M059J (cell line): ENCODE results near the gene MINDY4. TPM values are rescaled to one million over a fixed set of nuclear protein-coding genes. Genes with fewer than 3 reads are reported as not detected.

ENCODE experiments used
- DNase-seq: peaks from one replicate; pipeline ENCODE4 v3.0.0-alpha.2; 2012; ENCODE audit warnings: low read depth
- total RNA-seq: library from RNA; depleted of rRNA; stranded (reverse); fragments of >200 nt; shearing (Covaris generic); gene quantifications from 2 replicates; pipeline ENCODE4 v1.2.3, GENCODE V29; 2014

MINDY4 gene
- total RNA-seq, 1 experiment from 2014 or later, result 1.8 TPM

DNA sequence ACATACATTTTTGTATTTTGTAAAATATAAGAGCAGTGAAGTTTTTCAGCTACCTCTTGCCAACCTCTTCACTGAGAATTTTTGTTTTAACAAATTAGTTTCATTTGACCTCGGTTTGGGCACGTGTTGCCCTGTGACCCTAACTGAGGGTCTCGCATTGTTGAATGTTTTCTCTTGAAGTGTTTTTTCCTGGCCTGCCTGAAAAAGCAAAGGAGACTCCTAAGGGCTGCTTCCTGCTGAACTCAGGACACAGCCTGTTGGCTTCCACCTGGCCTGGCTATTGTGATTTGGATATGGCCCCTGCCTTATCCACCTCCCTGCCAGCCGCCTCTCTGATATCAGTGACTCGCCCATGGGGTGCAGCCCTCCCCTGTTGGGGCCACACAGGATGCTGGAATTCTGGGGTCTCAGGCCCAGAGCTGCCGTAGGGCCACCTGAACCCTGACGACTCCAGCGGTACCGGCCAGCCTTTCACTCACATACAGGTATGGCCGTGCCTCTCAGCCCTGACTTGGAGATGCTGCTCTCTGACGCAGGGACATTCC is 81.6 kb downstream of the MINDY4 start:
- no peak for DNase-seq

DNA sequence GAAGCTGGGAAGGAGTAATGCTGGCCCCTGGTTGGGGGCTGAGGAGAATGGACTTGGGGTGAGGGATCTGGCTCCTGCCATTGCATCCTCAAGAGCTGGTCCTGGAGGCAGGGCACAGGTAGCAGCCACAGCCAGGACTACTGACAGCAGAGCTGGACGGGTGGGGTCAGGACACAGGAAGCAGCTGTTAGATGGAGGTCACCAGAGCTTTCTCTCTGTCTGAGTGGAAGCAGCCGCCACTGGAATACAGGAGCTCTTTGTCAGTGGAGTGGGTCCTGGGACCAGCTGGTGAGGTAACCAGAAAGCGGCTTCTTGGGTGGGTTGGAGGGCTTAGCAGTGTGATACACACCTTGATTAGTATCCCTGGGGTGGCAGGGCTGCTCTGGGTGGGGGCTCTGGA is 82.4 kb downstream of the MINDY4 start:
- DNase-seq, result no peak

DNA sequence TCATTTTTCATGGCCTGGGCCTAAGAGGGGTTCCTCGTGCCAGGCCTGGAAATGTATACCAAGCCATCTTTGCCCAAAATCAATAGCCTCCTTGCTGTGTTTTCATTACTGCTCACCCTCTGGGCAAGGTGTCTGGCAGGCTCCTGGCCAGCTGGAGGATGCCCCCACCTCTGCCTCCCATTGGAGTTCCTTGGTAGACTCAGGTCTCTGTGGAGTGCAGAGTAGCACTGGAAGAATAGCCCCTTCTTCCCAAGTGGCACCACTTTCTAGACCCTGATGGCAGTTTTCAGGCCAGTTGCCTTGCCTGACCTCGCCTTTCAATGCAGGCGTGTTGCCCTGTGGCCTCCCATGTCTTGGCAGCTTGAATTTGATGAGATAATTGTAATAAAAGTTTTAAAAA is 84.7 kb downstream of the MINDY4 start:
- no peak for DNase-seq

DNA sequence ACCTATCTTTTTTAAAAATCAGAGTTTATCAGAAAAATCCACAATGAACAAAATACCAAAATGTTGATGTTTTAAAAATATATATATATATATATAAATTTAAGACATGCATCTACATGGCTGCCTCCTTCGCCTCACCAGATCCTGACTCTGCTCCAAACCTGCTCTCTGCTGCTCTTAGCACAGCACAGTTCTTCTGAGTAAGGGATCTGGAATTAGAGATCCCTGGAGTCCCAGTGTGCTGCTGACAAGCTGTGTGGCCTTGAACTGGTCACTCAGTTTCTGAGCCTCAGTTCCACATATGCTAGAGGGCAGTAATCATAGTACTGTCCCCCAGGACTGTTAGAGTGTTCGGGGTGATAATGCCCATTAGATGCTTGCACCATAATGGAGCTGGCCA is 87.4 kb downstream of the MINDY4 start:
- DNase-seq, result no peak

DNA sequence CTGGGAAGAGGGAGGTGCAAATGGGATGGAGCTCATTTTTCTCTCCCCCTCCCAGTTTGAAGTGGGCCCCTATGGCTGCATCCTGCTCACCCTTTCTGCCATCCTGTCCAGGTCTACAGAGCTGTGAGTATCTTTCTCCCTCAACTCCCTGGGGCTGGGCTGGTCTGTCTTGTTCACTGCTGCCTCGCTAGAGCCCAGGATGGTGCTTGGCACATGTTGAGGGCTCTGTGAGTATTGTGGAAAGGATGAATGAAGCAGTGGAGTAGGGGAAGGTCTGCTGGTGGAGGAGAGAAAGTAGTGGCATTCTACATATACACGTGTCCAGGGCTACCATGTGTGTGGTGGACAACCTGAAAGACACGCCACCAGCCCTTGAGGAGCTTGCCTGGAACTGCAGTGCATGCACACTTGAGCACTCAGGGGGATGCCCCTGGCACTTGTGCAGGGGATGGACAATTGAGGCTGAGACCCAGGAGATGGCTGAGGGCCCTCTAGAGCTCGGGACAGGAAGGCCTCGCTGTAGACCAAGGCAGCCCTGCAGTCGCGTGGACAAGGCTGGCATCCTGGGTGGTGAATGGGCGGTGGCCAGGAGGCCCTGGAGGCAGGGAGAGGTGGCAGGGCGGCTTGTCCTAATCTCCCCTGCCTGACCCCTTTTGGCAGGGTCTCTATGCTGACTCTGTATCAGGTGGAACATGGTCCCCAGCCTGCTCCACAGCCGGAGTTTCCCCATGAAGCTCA is 88.2 kb downstream of the MINDY4 start:
- DNase-seq, result no peak

DNA sequence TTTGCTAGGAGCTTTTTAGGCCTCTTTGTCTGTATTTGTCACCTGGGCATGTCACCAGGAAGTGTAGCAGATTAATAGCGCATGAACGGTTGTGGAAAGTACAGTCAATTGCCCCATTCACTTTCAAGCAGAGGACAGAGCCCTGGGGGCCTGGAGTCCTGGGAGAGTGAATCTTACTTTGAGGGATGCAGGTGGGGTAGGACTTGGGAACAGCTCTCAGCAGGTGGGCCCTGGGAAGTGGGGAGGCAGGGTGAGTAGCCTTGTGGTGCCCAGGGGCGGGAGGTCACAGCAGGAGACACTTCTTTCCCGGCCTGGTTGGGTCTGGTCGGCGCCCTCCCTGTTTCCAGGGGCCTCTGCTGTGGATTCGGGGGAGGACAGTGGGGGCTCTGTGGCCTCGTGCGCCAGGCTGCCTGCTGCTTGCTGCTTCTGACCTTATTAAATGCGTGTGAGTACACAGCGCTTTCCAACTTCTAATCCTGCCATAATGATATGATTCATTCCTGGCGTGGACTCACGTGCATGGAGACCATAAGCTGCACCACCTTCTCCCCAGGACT is 88.8 kb downstream of the MINDY4 start:
- DNase-seq, result peak; percentile 26

DNA sequence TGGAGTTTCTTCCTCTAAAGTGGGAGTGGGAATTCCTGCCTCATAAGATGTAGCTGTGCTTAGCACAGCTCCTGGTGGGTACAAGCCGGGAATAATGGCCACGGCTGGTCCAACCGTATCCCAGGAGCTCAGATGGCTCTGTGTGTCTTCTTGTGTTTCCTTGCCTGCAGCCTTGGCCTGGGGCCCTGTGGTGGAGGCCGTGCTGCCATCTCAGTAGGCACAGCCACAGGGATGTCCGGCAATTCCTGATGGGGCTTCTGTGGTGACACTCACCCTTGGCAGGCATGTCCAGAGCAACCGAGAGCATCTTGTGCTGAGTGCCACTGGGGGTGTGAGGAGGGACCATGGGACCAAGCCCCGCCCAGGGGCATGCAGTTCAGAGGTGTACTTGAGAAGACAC is 90.4 kb downstream of the MINDY4 start:
- no peak for DNase-seq

DNA sequence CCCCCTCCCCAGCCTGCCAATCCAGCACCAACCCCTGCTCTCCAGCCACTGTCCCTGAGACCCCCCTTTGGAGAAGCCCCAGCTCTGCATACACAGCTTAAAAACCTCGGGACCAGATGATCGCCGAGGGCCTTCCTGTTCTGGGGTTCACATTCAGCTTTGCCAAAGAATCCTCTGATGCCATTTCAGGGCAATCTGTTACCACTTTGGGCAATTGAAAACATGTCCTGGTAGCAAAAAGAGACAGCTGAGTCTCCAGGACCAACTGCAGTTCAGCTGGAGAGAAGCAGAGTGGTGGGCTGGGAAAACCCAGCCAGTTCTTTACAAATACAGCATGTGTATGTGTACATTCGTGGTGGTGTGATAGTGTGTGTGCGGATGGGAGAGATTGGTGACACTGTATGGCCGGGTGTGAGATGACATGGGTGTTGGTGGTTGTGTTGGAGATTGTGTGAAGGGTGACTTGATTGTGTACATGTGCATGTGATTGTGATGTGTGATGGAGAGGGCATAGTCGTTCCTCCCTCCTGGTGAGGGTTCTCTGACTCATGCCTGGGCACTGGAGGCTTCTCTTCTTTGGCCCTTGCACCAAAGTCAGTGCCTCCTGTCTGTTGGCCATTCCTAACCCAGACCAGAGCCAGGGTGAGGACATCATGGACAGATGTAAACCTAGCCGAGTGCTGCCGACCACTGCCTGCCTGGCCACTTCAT is 91.9 kb downstream of the MINDY4 start:
- no peak for DNase-seq

DNA sequence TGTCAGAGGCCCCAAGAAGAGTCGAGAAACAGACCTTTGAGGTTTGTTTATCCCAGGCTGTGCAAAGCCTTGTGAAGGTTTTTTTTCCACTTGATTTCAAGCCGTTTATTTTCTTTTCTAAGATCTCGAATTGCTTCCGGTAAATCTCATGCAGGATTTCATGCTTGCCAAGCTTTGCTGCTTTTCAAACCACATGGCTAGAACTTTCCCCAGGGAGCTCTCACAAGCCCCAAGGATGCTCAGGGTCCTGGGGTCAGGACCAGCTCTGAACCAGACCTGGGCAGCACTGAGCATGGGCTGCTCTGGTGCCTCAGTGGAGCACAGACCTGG is 92.5 kb downstream of the MINDY4 start:
- DNase-seq, result no peak

DNA sequence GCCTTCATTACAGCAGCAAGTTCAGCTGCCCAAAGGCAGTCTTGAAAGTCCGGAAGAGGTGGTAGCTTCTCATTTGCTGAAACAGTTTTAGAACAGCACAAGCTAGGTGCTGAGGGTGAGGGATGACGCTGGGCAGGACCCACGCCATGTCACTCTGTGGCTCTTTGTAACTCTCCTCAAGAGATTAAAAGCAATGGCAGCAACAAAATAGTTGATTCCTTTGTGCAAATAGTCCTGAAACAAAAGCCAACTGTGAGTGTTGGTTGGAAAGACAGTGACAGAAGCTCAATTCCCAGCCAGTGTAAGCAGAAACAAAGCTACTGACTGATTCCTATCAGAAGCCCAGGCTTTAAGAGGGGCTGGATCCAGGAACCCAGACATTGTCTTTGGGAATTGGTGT is 92.9 kb downstream of the MINDY4 start:
- DNase-seq, result no peak

DNA sequence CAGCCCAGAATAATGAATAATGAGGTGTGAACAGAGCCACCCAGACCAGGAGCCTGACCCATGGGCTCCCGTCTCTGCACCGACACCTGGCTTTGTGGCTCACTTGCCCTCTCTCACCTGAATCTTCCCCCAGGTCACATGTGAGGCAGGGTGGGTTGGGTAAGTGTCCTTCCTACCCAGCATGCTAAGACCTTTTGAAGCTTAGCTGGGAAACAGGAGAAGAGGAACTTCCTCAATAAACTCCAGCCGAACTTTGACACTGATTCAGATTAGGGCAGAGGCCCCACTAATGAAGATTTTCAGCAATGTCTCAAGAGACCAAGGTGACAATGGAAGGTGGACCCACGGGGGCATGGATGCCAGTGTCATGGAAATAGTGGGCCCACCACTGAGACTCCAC is 93.9 kb downstream of the MINDY4 start:
- no peak for DNase-seq

DNA sequence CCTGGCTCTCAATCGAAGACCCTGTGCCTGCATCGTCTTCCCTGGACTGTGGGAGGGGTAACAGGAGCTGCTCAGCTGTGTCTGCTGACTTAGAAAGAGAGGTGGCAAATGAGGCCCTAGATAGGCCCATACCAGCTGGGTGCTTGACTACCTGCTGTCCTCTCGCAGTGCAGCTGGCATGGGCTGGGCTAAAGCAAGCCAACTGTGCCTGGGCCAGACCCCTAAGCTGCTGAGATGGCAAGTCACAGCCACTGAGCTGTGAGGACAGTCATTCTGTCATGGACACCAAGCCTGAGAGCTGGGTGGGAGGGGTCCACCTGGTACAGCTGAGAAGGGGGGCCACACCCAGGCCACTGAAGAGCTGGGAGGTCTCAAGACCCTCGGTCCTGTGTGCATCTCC is 94.6 kb downstream of the MINDY4 start:
- DNase-seq, result no peak

DNA sequence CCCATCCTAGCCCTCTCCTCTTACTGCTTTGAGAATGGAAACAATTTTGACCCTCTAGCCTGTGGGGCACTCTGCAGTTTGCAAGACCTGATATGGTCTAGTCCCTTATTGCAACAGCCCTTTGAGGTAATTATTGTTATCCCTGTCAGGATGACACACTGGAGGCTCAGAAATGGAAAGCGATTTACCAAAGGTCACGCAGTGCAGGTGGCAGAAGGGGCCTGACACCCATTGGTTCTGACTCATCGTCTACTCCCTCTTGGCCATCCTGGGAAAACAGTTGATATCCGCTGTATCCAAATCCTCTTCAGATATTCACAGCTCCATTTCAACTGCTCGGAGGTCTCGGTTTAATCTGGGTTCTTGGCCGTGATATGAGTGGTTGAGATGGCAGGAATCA is 95.7 kb downstream of the MINDY4 start:
- DNase-seq, result no peak

DNA sequence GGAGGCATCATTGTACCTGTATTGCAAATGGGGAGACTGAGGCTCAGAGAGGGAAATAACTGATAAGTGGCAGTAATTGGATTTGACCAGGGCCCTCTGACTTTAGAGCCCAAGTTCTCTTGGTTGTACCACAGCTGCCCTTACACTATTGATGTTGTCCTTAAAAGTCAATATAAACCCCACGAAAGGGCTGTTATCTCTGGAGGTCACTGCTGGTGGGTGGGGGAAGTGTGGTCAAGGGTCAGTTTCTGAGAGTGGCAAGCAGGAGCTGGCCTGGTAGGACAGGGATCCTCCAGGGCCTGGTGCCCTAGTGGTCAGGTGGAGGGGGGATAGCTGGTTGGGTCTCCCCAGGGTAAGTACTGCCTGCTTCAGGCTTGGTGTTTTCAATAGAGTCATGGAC is 96.3 kb downstream of the MINDY4 start:
- no peak for DNase-seq

DNA sequence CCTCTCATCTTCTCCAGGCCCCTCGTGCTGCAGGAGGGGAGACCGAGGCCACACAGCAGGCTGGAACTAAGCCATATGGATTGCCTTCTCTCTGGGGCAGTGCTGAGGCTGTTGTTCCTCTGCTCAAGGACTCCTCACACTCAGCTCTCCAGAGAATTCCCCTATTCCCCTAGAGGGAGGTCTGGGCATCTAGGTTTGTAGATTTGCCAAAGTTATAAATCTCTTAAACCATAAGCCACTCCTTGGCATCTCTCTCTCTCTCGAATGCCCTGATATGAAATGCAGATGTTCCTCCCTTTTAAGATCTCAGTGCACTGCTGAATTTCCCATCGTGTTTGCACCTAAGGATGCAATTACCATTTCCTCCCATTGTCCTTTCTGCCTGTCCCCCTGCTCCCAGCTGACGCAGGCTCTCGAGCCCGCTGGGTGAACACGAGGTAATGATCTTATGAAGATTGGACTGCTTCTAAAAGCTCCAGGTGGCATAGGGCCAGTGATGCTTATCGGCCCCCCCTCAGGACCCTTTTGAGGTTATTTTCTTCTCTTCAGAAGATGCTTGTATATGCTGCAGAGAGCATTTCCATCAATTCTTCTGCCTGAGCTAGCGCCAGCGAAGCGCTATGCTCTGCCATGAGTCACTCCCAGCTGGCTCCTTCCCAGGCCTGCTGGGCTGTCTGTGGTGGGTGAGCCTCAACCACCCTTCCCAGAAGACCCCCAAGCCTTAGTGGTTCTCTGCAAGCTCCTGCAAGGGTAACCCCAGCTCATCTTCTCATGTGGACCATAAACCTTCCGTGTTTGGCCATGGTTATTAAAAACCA is 98.8 kb downstream of the MINDY4 start:
- peak; percentile 28 for DNase-seq

DNA sequence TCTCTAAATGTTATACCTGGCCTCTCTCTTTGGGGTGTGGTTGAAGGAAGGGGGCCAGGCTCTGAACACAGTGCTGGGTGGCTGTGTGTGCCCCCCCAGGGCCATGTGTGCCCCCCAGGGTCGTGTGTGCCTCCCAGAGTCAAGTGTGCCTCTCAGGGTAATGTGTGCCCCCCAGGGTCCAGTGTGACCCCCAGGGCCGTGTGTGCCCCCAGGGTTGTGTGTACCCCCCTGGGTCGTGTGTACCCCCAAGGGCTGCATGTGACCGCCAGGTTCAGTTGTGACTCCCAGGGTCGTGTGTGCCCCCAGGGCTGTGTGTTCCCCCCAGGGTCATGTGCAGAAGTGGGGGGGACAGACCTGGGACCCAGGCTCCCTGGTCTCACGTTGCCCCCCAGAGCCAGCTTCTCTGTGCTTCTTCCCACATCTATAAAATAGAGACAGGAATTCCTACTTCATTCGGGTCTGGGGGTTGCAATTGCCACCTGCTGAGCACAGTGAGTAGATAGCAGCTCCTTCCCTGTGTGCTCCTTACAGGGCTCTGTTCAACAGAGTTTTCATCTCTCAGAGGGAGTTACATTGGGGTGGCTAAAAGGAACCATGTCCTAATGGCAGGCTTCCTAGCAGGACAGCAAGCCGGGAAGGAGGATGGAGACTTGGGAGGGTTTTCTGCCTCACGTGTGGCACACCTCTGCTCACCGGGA is 99.8 kb downstream of the MINDY4 start:
- DNase-seq, result no peak

DNA sequence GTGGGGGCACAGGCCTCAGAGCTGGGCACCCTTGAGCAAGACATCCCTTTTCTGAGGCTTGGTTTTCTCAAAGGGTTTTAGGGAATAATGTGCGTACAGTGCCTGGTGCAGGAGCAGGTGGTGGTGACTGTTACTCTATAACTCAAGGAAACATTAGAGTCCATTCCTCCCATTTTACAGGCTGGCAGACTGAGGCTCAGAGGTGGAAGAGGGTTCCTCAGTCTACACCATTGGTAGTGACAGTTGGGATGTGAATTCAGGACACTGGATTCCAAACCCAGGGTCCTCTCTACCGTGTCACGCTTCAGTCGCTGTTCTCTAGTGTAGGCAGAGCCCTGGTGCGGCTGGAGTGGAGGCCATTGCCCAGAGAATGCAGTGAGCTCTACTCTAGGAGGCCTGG is 100.4 kb downstream of the MINDY4 start:
- no peak for DNase-seq

DNA sequence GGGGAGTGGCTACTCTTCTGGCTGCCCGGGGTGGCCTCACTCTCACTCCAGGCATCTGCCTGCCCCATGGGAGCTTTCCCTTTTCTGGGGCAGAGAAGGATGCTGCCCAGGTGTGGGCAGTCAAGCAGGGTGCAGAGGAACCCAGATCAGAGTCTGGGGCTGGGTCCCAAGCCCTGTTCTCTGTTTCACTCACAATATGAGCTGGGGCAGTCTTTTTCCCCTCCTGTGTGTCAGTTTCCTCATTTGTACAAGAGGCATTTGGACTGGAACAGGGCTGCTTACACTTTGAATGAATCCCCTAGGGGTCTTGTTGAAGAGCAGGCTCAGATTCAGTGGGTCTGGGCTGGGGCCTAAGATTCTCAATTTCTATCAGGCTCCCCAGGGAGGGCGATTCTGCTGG is 102.0 kb downstream of the MINDY4 start:
- DNase-seq, result no peak

DNA sequence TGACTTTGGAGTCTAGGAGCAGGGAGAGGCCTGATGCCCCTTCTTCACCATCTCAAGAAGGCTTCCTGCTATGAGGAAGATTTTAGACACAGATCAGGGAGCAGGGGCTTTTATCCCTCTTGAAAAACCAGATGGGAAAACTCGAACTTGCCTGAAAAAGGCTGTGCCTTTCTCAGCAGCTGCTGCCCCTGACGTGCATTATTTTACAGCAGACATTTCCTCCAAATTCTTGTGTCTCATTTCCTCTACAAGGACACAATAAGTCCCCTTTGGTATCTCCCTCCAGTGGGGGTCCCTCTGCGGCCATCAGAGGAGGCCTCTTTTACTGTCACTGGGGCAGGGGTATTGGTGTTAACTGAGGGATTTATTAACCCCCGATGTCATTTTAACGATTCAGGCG is 102.4 kb downstream of the MINDY4 start:
- DNase-seq, result no peak

DNA sequence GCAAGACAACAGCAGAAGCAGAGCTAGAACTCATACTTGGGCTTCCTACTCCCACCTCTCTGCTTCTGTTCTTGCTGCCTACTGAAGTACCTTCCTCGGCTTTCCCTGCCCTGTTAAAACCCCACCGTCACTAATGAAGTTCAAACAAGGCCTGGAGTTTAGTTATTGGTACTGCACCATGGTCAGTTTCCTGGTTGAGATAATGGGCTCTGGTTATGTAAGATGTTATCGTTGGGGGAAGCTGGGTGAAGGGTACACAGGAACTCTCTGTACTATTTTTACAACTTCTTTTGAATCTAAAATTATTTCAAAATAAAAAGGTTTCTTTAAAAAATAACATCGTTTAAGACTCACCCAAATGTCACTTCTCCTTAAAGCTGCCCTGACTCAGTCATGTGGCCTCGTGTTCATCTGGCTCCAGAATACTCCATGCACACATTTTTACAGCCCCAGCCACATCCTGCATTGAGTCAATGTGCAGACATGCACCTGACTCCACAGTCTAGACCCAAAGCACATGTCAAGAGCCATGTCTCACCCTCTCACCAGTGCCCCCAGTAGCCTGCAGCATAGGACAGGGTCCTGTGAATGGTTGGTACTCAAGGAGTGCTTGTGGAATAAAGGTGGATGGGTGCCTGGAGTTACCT is 103.6 kb downstream of the MINDY4 start:
- DNase-seq, result peak; percentile 9
